SK-N-SH (cell line): ENCODE measurements around the gene EBF3. TPM values are rescaled to one million over a fixed set of nuclear protein-coding genes. Genes with fewer than 3 reads are reported as not detected.
A peak's percentile ranks its signal among the peaks of the same experiment; 100 is the strongest.

Source experiments
- CTCF ChIA-PET: fragments of 300-600, 350-600 bp; formaldehyde crosslinking; extraction: SDS; loops from one replicate; lab custom pipeline; 2021; lab: Yijun Ruan, JAX
- POLR2A ChIA-PET: fragments of 350-600 bp; sonication (Branson Sonifier 250); formaldehyde crosslinking; extraction: SDS; loops from one replicate; lab custom pipeline; 2020; ENCODE audit warnings: antibody characterized with exemption, inconsistent platforms; lab: Yijun Ruan, JAX
- DNase-seq: peaks from one replicate; pipeline ENCODE4 v3.0.0; 2012
- H2AFZ ChIP-seq: fragments of 200-600 bp; sonication (generic); 2 replicates; pipeline ENCODE4 v1.8.1; 2016; ENCODE audit warnings: antibody characterized with exemption, mild to moderate bottlenecking, low read depth
- H3F3A ChIP-seq: fragments of 200-600 bp; sonication (generic); replicated peaks from 2 replicates; pipeline ENCODE3; 2016; ENCODE audit warnings: antibody characterized with exemption, mild to moderate bottlenecking; ENCODE audit not compliant: insufficient read depth
- H3K27ac ChIP-seq, 2 experiments: fragments of 200-500 bp in 1 of 2; fragments of 200-600 bp in 1 of 2; sonication (Bioruptor generic) in 1 of 2; sonication (generic), shearing (Covaris generic) in 1 of 2; 2 replicates each; pipeline versions ENCODE4 v1.5.1 to v1.6.1; 2014 to 2016; ENCODE audit warnings: low read depth in 2 of 2, inconsistent platforms in 1 of 2, low read length in 1 of 2, mild to moderate bottlenecking in 1 of 2, mixed read lengths in 1 of 2
- H3K27me3 ChIP-seq: fragments of 200-600 bp; sonication (generic), shearing (Covaris generic); 2 replicates; pipeline ENCODE4 v1.6.1; 2016; ENCODE audit warnings: mixed run types; ENCODE audit not compliant: insufficient read depth
- H3K36me3 ChIP-seq, 2 experiments: fragments of 200-500 bp in 1 of 2; fragments of 200-600 bp in 1 of 2; sonication (Bioruptor generic) in 1 of 2; sonication (generic) in 1 of 2; replicated peaks in 1 of 2; 2 replicates each; pipeline versions ENCODE3 to v1.5.1; 2014 to 2016; ENCODE audit warnings: low read length in 1 of 2, mild to moderate bottlenecking in 1 of 2; ENCODE audit not compliant: insufficient read depth in 2 of 2, control insufficient read depth in 1 of 2
- H3K4me1 ChIP-seq, 2 experiments: fragments of 200-500 bp in 1 of 2; fragments of 200-600 bp in 1 of 2; sonication (Bioruptor generic) in 1 of 2; sonication (generic), shearing (Covaris generic) in 1 of 2; 2 replicates each; pipeline versions ENCODE4 v1.5.1 to v1.6.1; 2014 to 2016; ENCODE audit warnings: low read depth in 1 of 2, low read length in 1 of 2, mixed run types in 1 of 2; ENCODE audit not compliant: insufficient read depth in 2 of 2, control insufficient read depth in 1 of 2
- H3K4me2 ChIP-seq: fragments of 200-600 bp; sonication (generic), shearing (Covaris generic); 2 replicates; pipeline ENCODE4 v1.6.1; 2017; ENCODE audit warnings: mixed run types
- H3K4me3 ChIP-seq, 2 experiments: fragments of 200-500 bp in 1 of 2; fragments of 200-600 bp in 1 of 2; sonication (Bioruptor generic) in 1 of 2; sonication (generic), shearing (Covaris generic) in 1 of 2; 2 replicates each; pipeline versions ENCODE4 v1.5.1 to v1.8.1; 2014 to 2016; ENCODE audit warnings: low read depth in 2 of 2, inconsistent platforms in 1 of 2, low read length in 1 of 2, mild to moderate bottlenecking in 1 of 2, mixed read lengths in 1 of 2, moderate library complexity in 1 of 2
- H3K79me2 ChIP-seq: fragments of 200-600 bp; sonication (generic); 2 replicates; pipeline ENCODE4 v1.8.1; 2017; ENCODE audit warnings: mild to moderate bottlenecking; ENCODE audit not compliant: insufficient read depth
- H3K9ac ChIP-seq: fragments of 200-600 bp; sonication (generic); 2 replicates; pipeline ENCODE4 v1.6.1; 2017; ENCODE audit warnings: mixed run types
- H3K9me2 ChIP-seq: fragments of 200-600 bp; sonication (generic); 2 replicates; pipeline ENCODE4 v1.6.1; 2017; ENCODE audit warnings: mixed run types
- H3K9me3 ChIP-seq: fragments of 200-600 bp; sonication (generic); 2 replicates; pipeline ENCODE4 v1.6.1; 2017; ENCODE audit warnings: mixed run types, mild to moderate bottlenecking, moderate library complexity
- H4K20me1 ChIP-seq: fragments of 200-600 bp; sonication (generic); 2 replicates; pipeline ENCODE4 v1.6.1; 2017; ENCODE audit warnings: mild to moderate bottlenecking, mixed run types; ENCODE audit not compliant: insufficient read depth
- CTCF ChIP-seq: fragments of 200-600 bp; sonication (generic); IDR thresholded peaks from 2 replicates; pipeline ENCODE4 v1.6.1; 2017; ENCODE audit warnings: antibody characterized with exemption, mild to moderate bottlenecking, moderate library complexity
- EP300 ChIP-seq, 2 experiments: IDR thresholded peaks; 2 replicates each; pipeline versions ENCODE4 v1.4.0 to v1.6.1; 2012; ENCODE audit warnings: borderline replicate concordance in 1 of 2, low read depth in 1 of 2, low read length in 1 of 2
- EZH2phosphoT487 ChIP-seq: fragments of 200-600 bp; sonication (generic); IDR thresholded peaks from 2 replicates; pipeline ENCODE4 v1.6.1; 2017; ENCODE audit warnings: low read depth, mixed run types, mild to moderate bottlenecking, antibody characterized with exemption, moderate library complexity, borderline replicate concordance
- FOSL2 ChIP-seq: IDR thresholded peaks from 2 replicates; pipeline ENCODE4 v1.4.0; 2012; ENCODE audit warnings: low read depth, mild to moderate bottlenecking, moderate library complexity, borderline replicate concordance
- GABPA ChIP-seq: IDR thresholded peaks from 2 replicates; pipeline ENCODE4 v1.4.0; 2012; ENCODE audit warnings: low read depth, mild to moderate bottlenecking
- GATA2 ChIP-seq: sonication (generic); formaldehyde crosslinking; IDR thresholded peaks from 2 replicates; pipeline ENCODE4 v1.5.0; 2020; ENCODE audit warnings: mild to moderate bottlenecking, missing genetic modification reagents
- MEF2A ChIP-seq: IDR thresholded peaks from 2 replicates; pipeline ENCODE4 v1.4.0; 2012; ENCODE audit warnings: low read depth, borderline replicate concordance
- NFIC ChIP-seq: IDR thresholded peaks from 2 replicates; pipeline ENCODE4 v1.4.0; 2012; ENCODE audit warnings: borderline replicate concordance
- NRF1 ChIP-seq: IDR thresholded peaks from 2 replicates; pipeline ENCODE4 v1.6.1; 2012; ENCODE audit warnings: low read depth, mild to moderate bottlenecking, low read length
- PBX3 ChIP-seq: IDR thresholded peaks from 2 replicates; pipeline ENCODE4; 2012
- POLR2AphosphoS5 ChIP-seq: IDR thresholded peaks from 2 replicates; pipeline ENCODE4 v1.6.1; 2012; ENCODE audit warnings: low read depth, low read length
- RAD21 ChIP-seq: IDR thresholded peaks from 2 replicates; pipeline ENCODE4 v1.6.1; 2012; ENCODE audit warnings: mild to moderate bottlenecking, low read length
- SIN3A ChIP-seq: IDR thresholded peaks from 2 replicates; pipeline ENCODE4 v1.6.1; 2012; ENCODE audit warnings: low read depth, mild to moderate bottlenecking, low read length, moderate library complexity, borderline replicate concordance
- SMC3 ChIP-seq: IDR thresholded peaks from 2 replicates; pipeline ENCODE4 v1.6.1; 2012; ENCODE audit warnings: low read depth, low read length, improper control_type of control experiment
- TEAD4 ChIP-seq: IDR thresholded peaks from 2 replicates; pipeline ENCODE4 v1.4.0; 2012; ENCODE audit warnings: mild to moderate bottlenecking, borderline replicate concordance; ENCODE audit not compliant: insufficient read depth
- ZBTB33 ChIP-seq: IDR thresholded peaks from 2 replicates; pipeline ENCODE4 v1.4.0; 2012; ENCODE audit warnings: low read depth, borderline replicate concordance
- WGBS: methylation state at CpG from one replicate; pipeline ENCODE4 v1.1.6; 2017; ENCODE audit warnings: low lambda C conversion rate; 5-methylcytosine and 5-hydroxymethylcytosine counted together
- polyA plus RNA-seq, 3 experiments: library from polyadenylated mRNA; depleted of rRNA; stranded (reverse); fragments of >200 nt; gene quantifications; 2 replicates each; pipeline ENCODE4 v1.2.3, GENCODE V29; 2012

Gene EBF3
- polyA plus RNA-seq, 1 of the 3 experiments (the other 2 are of a cell fraction): not detected

- Histone ChIP-seq H3K27ac (no peak overlapping the region), H3F3A (no peaks in the 10 kb centered on the region), H3K4me3 (no peak overlapping the region), H4K20me1 (no peaks in the 10 kb centered on the region), H3K36me3 (no peaks in the 10 kb centered on the region), H2AFZ (no peak overlapping the region), H3K79me2 (no peaks in the 10 kb centered on the region), H3K4me2 (no peak overlapping the region), H3K27me3 (no peaks in the 10 kb centered on the region), H3K9me2 (no peaks in the 10 kb centered on the region), H3K9me3 (no peaks in the 10 kb centered on the region), H3K9ac (no peak overlapping the region), H3K4me1 (peaks cover 0 to 11% of the 10 kb centered on the region in 2 experiments; a peak in 3 of 4 replicates)
- 52% methylated on average over 13 of the region's 15 CpGs for WGBS
- POLR2A ChIA-PET: interaction anchor here (1.4 kb wide), 1 partner anchor 60 kb away, joined by 3 read pairs; no protein-coding TSS in a partner anchor
- no peak for TF ChIP-seq GATA2
- no peak for TF ChIP-seq GABPA
- no peak for TF ChIP-seq MEF2A
- TF ChIP-seq TEAD4: no peak
- no peak for TF ChIP-seq EP300 (IDR thresholded peaks at IDR 0.05; ENCODE audit: borderline replicate concordance in 1 of 2, low read depth in 1 of 2, low read length in 1 of 2)
- TF ChIP-seq SIN3A: no peak
- no peak for TF ChIP-seq NFIC
- TF ChIP-seq POLR2AphosphoS5: no peak
- TF ChIP-seq NRF1: no peak
- DNase-seq: no peak
- CTCF ChIA-PET: interaction anchor here (1.0 to 5.0 kb wide), 7 partner anchors 9 to 67 kb away, joined by 3 to 38 read pairs (median 5); no protein-coding TSS in a partner anchor
Measured at GRCh38 chr10:129890170-129890569, 73.9 kb downstream of the EBF3 start.

- H3K27me3 ChIP-seq: no peaks in the 10 kb centered on the region
- no peaks in the 10 kb centered on the region for H3K79me2 ChIP-seq
- no peak overlapping the region for H3K9ac ChIP-seq
- H2AFZ ChIP-seq: no peak overlapping the region
- peaks cover 0 to 8% of the 10 kb centered on the region in 2 experiments; a peak in 3 of 4 replicates for H3K4me1 ChIP-seq
- H3F3A ChIP-seq: no peaks in the 10 kb centered on the region
- H3K9me2 ChIP-seq: no peaks in the 10 kb centered on the region
- H3K4me3 ChIP-seq: no peak overlapping the region
- ChIA-PET CTCF (interaction anchor here (0.6 to 5.0 kb wide), 35 partner anchors 8 to 1621 kb away, joined by 3 to 38 read pairs (median 4); no protein-coding TSS in a partner anchor), POLR2A (interaction anchor here (1.4 kb wide), 1 partner anchor 62 kb away, joined by 3 read pairs; no protein-coding TSS in a partner anchor)
- no peak overlapping the region for H3K27ac ChIP-seq
- no peaks in the 10 kb centered on the region for H4K20me1 ChIP-seq
- 26% methylated on average over 20 of the region's 22 CpGs for WGBS
- no peaks in the 10 kb centered on the region for H3K9me3 ChIP-seq
- no peaks in the 10 kb centered on the region for H3K36me3 ChIP-seq
- no peak overlapping the region for H3K4me2 ChIP-seq
- TF ChIP-seq RAD21 (peak; percentile 60), FOSL2 (no peak), EZH2phosphoT487 (no peak), NRF1 (no peak), SMC3 (peak; percentile 59; the same call in 1 of the 2 replicates), ZBTB33 (no peak), PBX3 (no peak), CTCF (peak; percentile 24; the same call in 1 of the 2 replicates)
- TF ChIP-seq, all 33 proteins: peak for 3
- DNase-seq: peak; percentile 89
Measured at GRCh38 chr10:129888784-129889616, 75.1 kb downstream of the EBF3 start.
